Aorta (tissue), 5 donors: ENCODE measurements around the gene ZNF292. TPM values are rescaled to one million over a fixed set of nuclear protein-coding genes. Genes with fewer than 3 reads are reported as not detected.
"Not testable (repeated sequence)": the region's sequence is repeated elsewhere in the genome, so short reads cannot be mapped to it uniquely, and the experiment has no call there.

Experiments used
- ATAC-seq: fragments of 200-7000 bp; cut with Tn5 transposase; one replicate; pipeline ENCODE4 v1.9.1; 2022; ENCODE audit warnings: moderate library complexity; ENCODE audit not compliant: low FRiP score
- DNase-seq, 2 donors: peaks; one replicate each; pipeline ENCODE4 v3.0.0-alpha.2; 2020
- H3K27ac ChIP-seq, 2 donors: one replicate each; pipeline ENCODE4 v1.5.1; 2013; ENCODE audit warnings: low read length in 2 of 2, mild to moderate bottlenecking in 2 of 2, moderate library complexity in 2 of 2, control low read depth in 1 of 2, inconsistent platforms in 1 of 2, low read depth in 1 of 2
- H3K27me3 ChIP-seq, 2 donors: one replicate each; pipeline ENCODE4 v1.6.1; 2013; ENCODE audit warnings: control low read depth in 1 of 2, low read length in 1 of 2, mild to moderate bottlenecking in 1 of 2, moderate library complexity in 1 of 2; ENCODE audit not compliant: insufficient read depth in 2 of 2, control insufficient read depth in 1 of 2
- H3K36me3 ChIP-seq, 2 donors: one replicate each; pipeline ENCODE4 v1.6.1; 2013; ENCODE audit warnings: control low read depth in 1 of 2, low read length in 1 of 2, mild to moderate bottlenecking in 1 of 2; ENCODE audit not compliant: insufficient read depth in 2 of 2, control insufficient read depth in 1 of 2
- H3K4me1 ChIP-seq, 2 donors: one replicate each; pipeline ENCODE4 v1.6.1; 2013; ENCODE audit warnings: low read length in 2 of 2, control low read depth in 1 of 2, mild to moderate bottlenecking in 1 of 2, moderate library complexity in 1 of 2; ENCODE audit not compliant: insufficient read depth in 2 of 2, control insufficient read depth in 1 of 2
- H3K4me3 ChIP-seq, 2 donors: one replicate each; pipeline ENCODE4 v1.5.1; 2013; ENCODE audit warnings: low read length in 2 of 2, control low read depth in 1 of 2, mild to moderate bottlenecking in 1 of 2
- H3K9me3 ChIP-seq: one replicate; pipeline ENCODE4 v1.6.1; 2013; ENCODE audit warnings: mild to moderate bottlenecking, low read length; ENCODE audit not compliant: control insufficient read depth
- WGBS, 2 donors: extraction: QIAGEN DNeasy Blood & Tissue Kit; methylation state at CpG; one replicate each; pipeline ENCODE4 v1.1.7; 2013; 5-methylcytosine and 5-hydroxymethylcytosine counted together
- intact Hi-C, 2 donors: fragments of 100-400 bp; cut with DNase I; formaldehyde crosslinking; loops; one replicate each; pipeline versions ENCODE4 v1.14.2 to v1.15.0; 2022
- polyA plus RNA-seq, 2 donors: library from polyadenylated mRNA; stranded (reverse); fragments of 200-250 nt; gene quantifications; one replicate each; pipeline ENCODE4 v1.2.3, GENCODE V29; 2013
- total RNA-seq, 2 donors: library from RNA; stranded (reverse); fragmentation: NEBNext Ultra II Directional; extraction: Animal tissue kit (Norgen Biotek cat#: 25700); gene quantifications; one replicate each; pipeline ENCODE4 v1.2.1, GENCODE V29; 2021
- donor health status: healthy with polysubstance abuse.
- donor health status: Bipolar disorder and iron deficiency.
- donor health status: DM: no; HTN: no; CAD: no.
- donor health status: DM: no; HTN: no; CAD: no.
- donor health status: DM: yes; HTN: yes; CAD: no.

ZNF292 gene
- total and polyA plus RNA-seq, 4 donors: 3.4 to 71.6 (median 32.8) TPM

- DNase-seq (no peak), ATAC-seq (no peak)
- Histone ChIP-seq H3K4me3 (peak overlapping the region; percentile 30 to 80), H3K4me1 (no peaks in the 10 kb centered on the region), H3K36me3 (no peaks in the 10 kb centered on the region), H3K27ac (peak overlapping the region in 1 of 2 donors; percentile 72), H3K9me3 (no peaks in the 10 kb centered on the region), H3K27me3 (no peaks in the 10 kb centered on the region)
- intact Hi-C loops: loop anchor here (5.0 to 10.0 kb wide), 4 partner anchors 72 to 322 kb away; partner anchors contain the start of genes SMIM8 (in 2 of the 2), GJB7 (in 1 of the 2) and SLC35A1 (in 1 of the 2)
- WGBS, 2 donors: 5 to 6% methylated on average over 22 of the region's 22 CpGs
These were observed 2.8 kb upstream of the ZNF292 start for GRCh38 chr6:87152526-87152955.

- Histone ChIP-seq H3K27ac (peak overlapping the region; percentile 62 to 85), H3K27me3 (no peaks in the 10 kb centered on the region), H3K36me3 (no peaks in the 10 kb centered on the region), H3K4me3 (peak overlapping the region; percentile 54 to 71), H3K9me3 (no peaks in the 10 kb centered on the region), H3K4me1 (peaks cover 0 to 3% of the 10 kb centered on the region in 2 donors)
- 0% methylated on average over 6 of the region's 6 CpGs for WGBS, 2 donors
- no peak for DNase-seq
- intact Hi-C loops: loop anchor here (5.0 to 10.0 kb wide), 4 partner anchors 70 to 320 kb away; partner anchors contain the start of genes SMIM8 (in 2 of the 2), GJB7 (in 1 of the 2) and SLC35A1 (in 1 of the 2)
- ATAC-seq: no peak
These were observed 748 bp upstream of the ZNF292 start for GRCh38 chr6:87154641-87154992.

DNA sequence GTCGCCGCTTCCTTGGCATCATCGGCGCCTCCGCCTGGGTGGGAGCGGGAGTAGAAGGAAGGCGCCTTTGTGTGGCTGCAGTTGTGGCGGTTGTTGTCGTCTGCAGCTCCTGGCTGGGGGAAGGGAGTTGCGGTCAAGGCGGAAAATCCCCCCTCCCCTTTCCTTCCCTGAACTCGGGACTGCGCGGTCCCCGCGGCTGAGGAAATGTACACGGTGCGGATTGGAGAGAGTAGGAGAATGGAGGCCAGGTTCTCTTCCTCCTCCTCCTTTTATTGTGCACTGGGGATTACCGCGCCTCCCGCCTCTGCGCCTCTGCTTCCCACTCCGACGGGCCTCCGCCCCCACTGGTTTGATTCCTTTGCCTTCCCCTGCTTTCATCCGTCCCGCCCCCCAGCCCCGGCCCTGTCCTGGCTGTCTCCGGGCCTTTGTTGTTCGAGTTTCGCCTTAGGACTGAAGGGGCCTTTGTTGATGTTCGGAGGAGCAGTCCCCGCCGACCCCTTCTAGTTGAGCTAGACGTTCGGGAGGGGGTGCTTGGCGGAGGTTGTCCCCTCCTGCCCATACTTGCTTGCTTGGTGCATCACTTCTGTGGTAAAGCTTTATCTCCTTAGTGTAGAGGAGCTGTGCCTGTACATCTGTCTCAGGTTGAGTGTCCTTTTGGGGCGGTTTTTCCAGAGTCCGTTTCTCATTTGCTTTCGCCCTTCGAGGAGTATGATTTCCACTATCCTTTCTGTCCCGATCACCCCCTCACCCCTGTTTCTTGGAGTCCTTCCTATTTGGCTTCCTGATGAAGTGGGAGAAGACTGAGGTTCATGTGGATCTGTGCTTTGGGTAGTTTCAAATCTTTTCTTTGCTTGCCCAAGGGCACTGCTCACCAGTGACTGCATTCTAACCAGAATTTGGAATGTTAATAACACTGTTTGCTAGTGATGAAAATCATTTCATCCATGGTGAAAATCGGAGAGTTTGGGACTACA, 764 bp downstream of the ZNF292 start:
- peak; percentile 44 for ATAC-seq
- DNase-seq: peak; percentile 72 to 81
- Histone ChIP-seq H3K4me1 (peaks cover 0 to 3% of the 10 kb centered on the region in 2 donors), H3K27me3 (no peaks in the 10 kb centered on the region), H3K36me3 (no peaks in the 10 kb centered on the region), H3K27ac (peak overlapping the region; percentile 8 to 28), H3K4me3 (peak overlapping the region; percentile 36 to 54), H3K9me3 (no peaks in the 10 kb centered on the region)
- WGBS, 2 donors: 1% methylated on average over 40 to 43 of the region's 43 CpGs
- intact Hi-C loops: loop anchor here (1.0 to 10.0 kb wide), 4 partner anchors 17 to 319 kb away; partner anchors contain the start of genes GJB7 (in 1 of the 2), SLC35A1 (in 1 of the 2) and SMIM8 (in 1 of the 2)

GRCh38 chr6:87157596-87157995, 2.2 kb downstream of the ZNF292 start:
- H3K4me1 ChIP-seq, H3K27me3 ChIP-seq, H3K9me3 ChIP-seq, H3K4me3 ChIP-seq, H3K27ac ChIP-seq, DNase-seq, H3K36me3 ChIP-seq, ATAC-seq: not testable (repeated sequence)
- intact Hi-C loops: loop anchor here (10.0 kb wide), 3 partner anchors 67 to 317 kb away; partner anchors contain the start of genes GJB7 (in 1 of the 2), SLC35A1 (in 1 of the 2) and SMIM8 (in 1 of the 2)
- 79 to 83% methylated on average over 10 of the region's 10 CpGs for WGBS, 2 donors

- no peak for ATAC-seq
- no peak for DNase-seq
- 80 to 82% methylated on average over 4 of the region's 4 CpGs for WGBS, 2 donors
- peaks cover 0 to 5% of the 10 kb centered on the region in 2 donors for H3K4me1 ChIP-seq
- H3K27me3 ChIP-seq: no peaks in the 10 kb centered on the region
- H3K9me3 ChIP-seq: no peaks in the 10 kb centered on the region
- intact Hi-C loops: no loop called here
- no peak overlapping the region for H3K27ac ChIP-seq
- no peak overlapping the region for H3K4me3 ChIP-seq
- no peaks in the 10 kb centered on the region for H3K36me3 ChIP-seq
These were observed 5.9 kb downstream of the ZNF292 start for GRCh38 chr6:87161299-87161698.

- ATAC-seq (no peak), DNase-seq (no peak)
- H3K27ac ChIP-seq: no peak overlapping the region
- H3K36me3 ChIP-seq: no peaks in the 10 kb centered on the region
- no peaks in the 10 kb centered on the region for H3K9me3 ChIP-seq
- intact Hi-C loops: no loop called here
- H3K4me3 ChIP-seq: no peak overlapping the region
- no peaks in the 10 kb centered on the region for H3K27me3 ChIP-seq
- WGBS, 2 donors: 91 to 93% methylated on average over 4 of the region's 4 CpGs
- H3K4me1 ChIP-seq: peaks cover 0 to 2% of the 10 kb centered on the region in 2 donors
These were observed 8.6 kb downstream of the ZNF292 start for GRCh38 chr6:87164004-87164403.

DNA sequence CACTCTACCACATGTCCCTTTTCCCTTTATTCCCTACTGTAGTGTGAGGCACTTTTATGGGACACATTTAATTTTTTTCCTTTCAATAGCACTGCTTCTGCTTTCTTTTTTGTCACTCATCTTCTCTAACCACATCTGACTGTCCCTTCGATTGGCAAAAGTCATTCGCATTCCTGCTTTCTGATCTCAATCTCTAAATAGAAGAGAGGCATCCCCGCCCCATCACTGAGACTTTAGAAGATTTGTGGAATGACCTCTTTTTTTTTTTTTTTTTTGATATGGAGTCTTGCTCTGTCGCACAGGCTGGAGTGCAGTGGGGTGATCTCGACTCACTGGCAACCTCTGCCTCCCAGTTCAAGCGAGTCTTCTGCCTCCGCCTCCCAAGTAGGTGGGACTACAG, 9.1 kb downstream of the ZNF292 start:
- H3K9me3 ChIP-seq: no peaks in the 10 kb centered on the region
- no peak for ATAC-seq
- no peak overlapping the region for H3K4me3 ChIP-seq
- no peak overlapping the region for H3K27ac ChIP-seq
- peaks cover 0 to 2% of the 10 kb centered on the region in 2 donors for H3K4me1 ChIP-seq
- H3K27me3 ChIP-seq: no peaks in the 10 kb centered on the region
- WGBS, 2 donors: 94 to 95% methylated on average over 7 of the region's 7 CpGs
- DNase-seq: no peak
- intact Hi-C loops: no loop called here
- no peaks in the 10 kb centered on the region for H3K36me3 ChIP-seq

DNA sequence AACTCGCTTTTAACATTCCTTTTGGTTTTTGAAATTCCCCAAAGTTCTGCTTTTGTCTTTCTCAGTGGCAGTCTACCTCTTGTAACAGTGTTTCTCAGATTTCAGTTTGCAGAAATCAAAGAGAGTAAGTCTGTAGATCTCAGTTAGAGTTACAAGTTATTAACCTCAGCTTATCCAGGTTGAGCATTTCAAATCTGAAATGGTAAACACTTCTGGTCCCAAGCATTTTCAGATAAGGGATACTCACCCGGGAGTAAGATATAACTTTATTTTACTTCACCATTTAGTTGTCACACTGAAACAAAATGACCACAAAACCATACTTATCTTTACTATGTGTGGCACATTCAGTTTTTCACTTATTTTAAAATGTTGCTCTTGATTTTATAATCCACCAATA, 9.8 kb downstream of the ZNF292 start:
- 56 to 60% methylated on average over 2 of the region's 2 CpGs for WGBS, 2 donors
- no peaks in the 10 kb centered on the region for H3K27me3 ChIP-seq
- H3K9me3 ChIP-seq: no peaks in the 10 kb centered on the region
- no peaks in the 10 kb centered on the region for H3K36me3 ChIP-seq
- ATAC-seq: no peak
- H3K4me1 ChIP-seq: peaks cover 0 to 2% of the 10 kb centered on the region in 2 donors
- H3K27ac ChIP-seq: no peak overlapping the region
- intact Hi-C loops: no loop called here
- H3K4me3 ChIP-seq: no peak overlapping the region
- DNase-seq: no peak
